NCI-H524 (cell line): ENCODE results near the gene COX5B.
"Not testable (repeated sequence)": the region's sequence is repeated elsewhere in the genome, so short reads cannot be mapped to it uniquely, and the experiment has no call there.

Experiments used
- DNase-seq, 2 experiments: peaks; one replicate each; lab custom pipeline; 2025; lab: John Stamatoyannopoulos, UW

COX5B gene

GRCh38 chr2:97654309-97654708, 8.4 kb downstream of the COX5B start:
- DNase-seq: no peak

DNA sequence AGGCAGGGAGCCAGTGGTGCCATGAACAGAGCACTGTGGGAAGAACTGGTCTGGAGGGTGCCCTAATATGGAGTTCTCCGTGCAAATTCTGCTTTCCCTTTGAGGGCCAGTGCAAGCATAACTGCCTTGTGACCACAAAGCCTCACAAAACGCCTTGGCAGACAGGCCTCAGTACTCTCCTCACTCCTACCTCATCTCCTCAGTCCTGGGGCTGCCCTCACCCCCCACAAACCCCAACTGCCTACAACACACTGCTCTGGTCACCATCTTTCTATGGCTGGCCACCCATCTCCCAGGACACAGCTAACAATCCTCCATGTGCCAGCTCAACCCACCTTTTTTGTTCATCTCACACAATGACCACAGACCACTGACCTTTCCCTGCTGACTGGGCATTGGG, 8.9 kb downstream of the COX5B start:
- DNase-seq: no peak

- DNase-seq: no peak
These were observed 10.4 kb downstream of the COX5B start for GRCh38 chr2:97656129-97656755.

DNA sequence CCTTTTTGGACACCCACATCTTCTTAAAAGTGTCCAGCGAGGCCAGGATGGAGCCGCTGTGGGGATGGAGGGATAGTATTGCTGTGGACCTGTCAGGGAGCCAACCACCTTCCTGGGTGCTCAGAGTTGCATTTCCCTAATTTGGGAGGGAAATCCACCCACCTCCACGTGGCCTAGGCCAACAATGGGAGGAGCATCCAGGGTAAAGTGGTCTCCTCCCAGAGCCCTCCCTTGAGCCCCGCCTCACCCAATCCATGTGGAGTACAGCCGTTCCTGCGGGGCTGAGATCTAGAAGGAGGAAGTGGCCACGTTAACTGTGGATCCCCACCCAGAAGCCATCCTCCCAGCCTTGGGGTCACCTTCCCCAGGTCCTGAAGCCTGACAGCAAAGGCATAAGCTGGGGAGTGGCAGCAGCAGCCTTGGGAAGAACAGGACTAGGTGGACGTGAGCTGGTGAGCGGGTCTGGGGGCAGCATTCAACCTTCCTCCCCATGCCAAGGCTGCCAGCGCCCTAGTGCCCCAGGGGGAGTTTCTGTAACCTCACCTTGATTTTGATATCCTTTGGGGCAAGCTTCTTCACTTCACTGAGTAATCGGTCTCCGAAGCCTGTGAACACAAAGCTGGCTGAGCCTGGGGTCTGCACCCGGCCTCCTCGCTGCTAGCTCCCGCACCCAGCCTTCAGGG, 11.2 kb downstream of the COX5B start:
- no peak for DNase-seq

DNA sequence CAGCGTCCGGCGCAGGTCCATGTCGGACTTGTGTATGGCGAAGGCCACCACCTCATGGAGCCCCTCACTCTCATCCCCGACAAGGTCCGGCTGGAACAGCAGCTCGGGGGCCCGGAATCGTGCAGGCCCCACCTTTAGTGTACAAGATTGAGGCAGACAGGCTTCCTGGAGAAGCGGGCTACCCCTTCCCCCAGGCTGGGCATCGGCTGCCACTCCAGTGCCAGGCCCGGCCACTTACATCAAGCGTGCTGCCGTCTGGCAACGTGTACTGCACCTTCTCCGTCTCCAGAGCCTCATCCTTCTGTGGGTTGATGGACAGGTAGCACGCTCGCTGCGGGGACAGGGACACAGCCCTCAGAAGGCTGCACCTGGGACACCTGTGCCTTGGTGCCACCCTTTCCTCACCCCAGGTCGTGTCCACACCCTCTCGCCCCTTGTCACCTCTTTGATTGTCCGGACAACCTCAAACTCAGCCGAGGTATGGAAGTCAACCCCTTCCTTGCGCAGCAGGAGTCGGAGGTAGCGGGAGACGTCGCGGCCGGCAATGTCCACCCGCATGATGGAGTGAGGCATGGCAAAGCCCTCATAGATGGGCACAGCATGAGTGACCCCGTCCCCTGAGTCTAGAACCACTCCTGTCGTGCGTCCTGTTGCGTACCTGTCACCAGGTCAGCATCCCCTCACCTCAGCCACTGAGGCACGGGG, 12.3 kb downstream of the COX5B start:
- no peak for DNase-seq

DNA sequence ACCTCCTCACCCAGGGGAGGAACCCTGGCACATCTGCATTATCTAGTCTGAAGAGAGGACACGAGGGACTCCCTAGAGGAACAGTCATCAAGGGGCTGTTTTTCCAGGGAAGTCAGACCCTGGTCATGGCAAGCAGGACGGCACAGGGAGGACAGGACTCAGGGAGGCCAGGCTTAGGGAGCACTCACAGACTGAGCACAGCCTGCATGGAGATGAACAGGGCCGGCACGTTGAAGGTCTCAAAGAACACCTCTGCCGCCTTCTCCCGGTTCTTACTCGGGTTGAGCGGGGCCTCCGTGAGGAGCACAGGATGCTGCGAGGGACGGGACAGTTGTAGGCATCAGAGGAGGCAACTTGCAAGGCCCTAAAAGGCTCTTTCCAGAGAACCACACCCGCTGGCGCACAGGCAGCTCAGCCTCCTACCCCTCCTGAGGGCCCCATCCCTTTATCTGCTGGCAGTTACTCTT, 12.9 kb downstream of the COX5B start:
- no peak for DNase-seq

DNA sequence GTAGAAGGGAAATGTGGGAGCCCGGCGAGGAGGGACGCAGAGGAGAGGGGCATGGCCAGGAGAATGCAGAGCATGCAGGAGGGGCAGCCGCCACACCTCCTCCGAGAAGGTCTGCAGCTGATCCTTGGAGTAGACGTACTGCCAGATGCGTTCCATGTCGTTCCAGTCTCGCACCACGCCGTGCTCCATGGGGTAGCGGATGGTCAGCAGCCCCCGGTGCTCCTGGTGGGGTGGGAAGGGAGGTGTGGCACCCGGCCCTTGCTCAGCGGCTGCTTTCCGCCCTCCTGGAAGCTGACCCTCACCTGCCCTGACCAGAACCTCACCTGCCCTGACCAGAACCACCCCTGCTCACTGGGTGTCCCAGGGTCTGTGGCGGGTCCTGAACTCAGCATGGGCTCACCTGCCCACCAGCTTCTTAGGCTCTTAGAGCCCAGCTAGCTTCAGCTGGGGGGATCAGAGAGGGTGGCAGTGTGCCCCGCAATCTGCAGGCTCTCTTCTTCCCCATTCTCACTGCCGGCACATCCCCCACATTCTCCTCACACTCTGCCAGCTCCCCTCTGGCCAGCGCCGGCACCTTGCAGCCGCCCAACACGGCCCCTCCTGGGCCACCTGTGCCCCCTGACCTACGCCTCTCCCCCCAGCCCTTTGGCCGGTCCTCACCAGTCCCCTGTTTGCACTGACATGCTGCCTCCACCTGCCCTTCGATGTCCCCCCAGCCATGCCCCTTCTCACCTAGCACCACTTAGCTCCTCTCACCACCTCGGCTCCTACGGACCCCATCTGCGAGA, 13.6 kb downstream of the COX5B start:
- DNase-seq: no peak

- no peak for DNase-seq
These were observed 14.3 kb downstream of the COX5B start for GRCh38 chr2:97660044-97660774.

DNA sequence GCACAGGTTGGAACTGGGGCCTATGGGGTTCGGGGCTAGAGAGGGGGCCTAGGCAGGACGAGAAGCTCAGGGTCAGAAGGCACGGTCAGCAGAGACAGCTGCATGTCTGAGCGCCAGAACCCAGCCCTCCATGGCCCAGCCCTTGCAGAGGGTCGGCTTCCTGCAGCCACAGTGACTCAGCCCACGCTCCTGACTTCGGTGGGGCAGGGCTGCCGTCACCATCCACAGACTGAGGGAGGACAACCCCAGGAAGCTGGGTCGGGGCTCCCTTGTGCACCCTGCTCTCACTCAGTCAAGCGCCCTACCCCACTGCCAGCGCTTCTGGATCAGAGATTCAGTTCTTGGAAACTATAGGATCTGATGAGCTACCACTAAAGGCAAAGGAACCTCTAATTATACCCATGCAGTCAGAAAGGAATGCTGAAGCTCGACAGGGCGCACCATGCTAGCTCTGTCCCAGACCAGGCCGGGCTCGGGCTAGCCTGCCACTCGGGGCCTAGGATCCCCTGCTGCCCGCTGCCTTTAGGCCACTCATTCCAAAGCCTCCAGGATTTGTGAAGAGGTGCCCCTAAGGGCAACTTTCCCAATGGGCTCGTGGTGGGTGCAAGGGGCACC, 15.0 kb downstream of the COX5B start:
- no peak for DNase-seq

DNA sequence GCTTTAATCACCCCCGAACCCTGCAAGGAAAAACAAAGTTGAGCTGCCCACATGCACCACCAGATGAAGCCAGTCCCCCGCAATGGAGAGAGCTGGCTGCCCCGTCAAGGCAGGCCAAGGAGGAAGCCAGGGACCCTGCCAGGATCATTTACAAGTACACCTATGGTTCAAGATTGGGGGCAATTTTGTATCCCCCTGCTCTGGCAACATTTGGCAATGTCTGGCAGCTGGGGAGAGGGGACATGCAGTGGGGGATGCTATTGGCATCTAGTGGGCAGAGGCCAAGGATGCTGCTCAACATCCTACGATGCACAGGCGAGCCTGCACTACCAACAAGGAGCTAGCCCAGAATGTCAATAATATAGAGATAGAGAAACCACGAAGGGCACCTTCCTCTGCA, 16.1 kb downstream of the COX5B start:
- DNase-seq: no peak

GRCh38 chr2:97662386-97662894, 16.6 kb downstream of the COX5B start:
- peak in 1 of 2 experiments; percentile 10 for DNase-seq

DNA sequence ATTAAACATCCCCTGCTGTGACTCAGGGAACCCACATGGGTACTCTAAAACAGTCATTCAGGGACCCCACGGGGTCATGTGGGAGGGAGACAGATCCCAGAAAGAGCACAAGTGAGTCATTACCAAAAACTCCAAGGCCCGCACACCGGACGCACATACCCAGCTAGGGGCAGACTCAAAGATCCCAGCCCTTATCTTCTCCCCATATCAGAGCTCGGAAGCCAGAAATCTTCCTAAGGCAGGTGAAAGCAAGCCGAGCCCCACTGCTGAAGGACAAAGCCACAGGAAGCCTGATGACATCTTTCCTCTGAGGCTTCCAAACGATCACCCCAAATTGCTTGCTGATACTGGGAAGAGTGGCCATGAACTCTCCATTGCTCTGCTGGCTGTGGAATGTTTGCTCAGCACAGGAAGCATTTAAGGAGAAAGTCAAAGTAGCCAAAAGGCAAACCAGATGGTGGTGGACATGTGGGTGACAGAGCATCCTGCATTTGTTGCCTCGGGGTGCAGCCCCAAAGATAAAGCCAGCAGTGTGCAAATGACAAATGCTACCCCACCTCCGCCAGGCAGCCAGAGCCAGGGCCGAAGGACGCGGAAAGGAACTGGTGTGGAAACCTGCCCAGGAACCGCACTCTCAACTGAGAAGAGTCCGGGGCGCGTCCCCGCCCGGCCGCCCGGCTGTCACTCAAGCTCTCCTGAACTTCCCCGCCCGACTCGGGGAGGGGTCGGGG, 17.2 kb downstream of the COX5B start:
- DNase-seq: peak in 1 of 2 experiments; percentile 61

DNA sequence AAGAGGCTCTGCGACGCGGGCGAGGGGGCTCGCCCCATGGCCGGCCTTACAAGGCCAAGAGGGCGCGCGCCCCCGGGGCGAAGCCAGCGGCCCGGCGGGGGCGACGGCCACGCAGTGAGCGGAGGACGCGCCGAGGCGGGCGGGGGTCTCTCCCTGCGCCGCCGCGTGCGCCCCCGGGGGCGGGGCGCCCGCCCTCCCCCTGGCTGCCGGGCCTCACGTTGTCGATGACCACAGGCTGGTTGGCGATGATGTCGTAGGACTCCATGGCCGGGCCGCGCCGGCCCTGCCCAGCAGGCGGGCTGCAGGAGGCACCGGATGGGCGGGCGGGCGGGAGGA, 17.7 kb downstream of the COX5B start:
- peak in 1 of 2 experiments; percentile 34 for DNase-seq

DNA sequence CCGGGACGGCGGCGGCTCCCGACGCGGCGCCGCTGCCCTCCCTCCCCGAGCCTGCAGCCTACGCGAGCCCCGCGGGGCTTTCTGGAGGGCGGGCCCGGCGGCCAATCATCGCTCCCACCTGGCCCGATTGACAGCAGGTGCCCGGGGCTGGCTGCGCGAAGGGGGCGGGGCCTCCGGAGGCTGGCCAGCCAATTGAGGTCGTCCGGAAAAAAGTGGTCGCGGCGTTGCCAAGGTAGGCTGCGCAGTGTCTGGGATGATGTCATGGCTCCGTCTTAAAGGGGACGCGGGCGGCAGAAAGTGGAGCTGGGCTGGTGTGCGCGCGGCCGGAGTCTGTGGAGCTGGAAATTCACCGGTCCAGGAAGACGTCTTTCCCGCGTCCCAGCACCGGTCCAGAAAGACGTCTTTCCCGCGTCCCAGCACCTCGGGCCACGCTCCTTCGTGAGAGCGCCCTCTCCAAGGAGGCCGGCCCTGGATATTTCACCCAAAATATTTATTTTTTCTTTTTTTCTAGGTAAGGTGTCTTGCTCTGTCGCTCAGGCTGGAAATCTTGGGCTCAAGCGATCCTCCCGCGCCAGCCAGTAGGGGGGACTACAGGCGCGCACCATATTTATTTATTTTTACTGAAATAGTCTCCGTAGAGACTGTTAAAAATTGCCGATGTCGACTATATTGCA, 18.2 kb downstream of the COX5B start, which contains the start of gene ACTR1B:
TSS of gene ACTR1B (minus strand) at position 83 of the 674 bp plus-strand sequence. CDS start 154 bp downstream, outside the sequence.
- peak; percentile 97 for DNase-seq

DNA sequence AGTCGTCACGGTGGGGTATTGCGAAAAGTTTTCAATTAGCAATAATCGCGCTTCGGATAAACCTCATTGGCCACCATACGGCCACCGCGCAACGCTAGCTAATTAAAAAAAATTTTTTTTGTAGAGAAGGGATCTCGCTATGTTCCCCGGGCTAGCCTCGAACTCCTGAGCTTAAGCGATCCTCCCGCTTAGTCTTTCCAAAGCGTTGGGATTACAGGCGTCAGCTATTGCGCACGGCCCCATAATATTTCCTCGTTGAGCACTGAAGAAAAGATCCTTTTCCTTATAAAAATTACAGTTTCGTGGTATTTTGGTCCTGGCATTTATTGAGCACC, 18.7 kb downstream of the COX5B start:
- DNase-seq: peak in 1 of 2 experiments; percentile 43

DNA sequence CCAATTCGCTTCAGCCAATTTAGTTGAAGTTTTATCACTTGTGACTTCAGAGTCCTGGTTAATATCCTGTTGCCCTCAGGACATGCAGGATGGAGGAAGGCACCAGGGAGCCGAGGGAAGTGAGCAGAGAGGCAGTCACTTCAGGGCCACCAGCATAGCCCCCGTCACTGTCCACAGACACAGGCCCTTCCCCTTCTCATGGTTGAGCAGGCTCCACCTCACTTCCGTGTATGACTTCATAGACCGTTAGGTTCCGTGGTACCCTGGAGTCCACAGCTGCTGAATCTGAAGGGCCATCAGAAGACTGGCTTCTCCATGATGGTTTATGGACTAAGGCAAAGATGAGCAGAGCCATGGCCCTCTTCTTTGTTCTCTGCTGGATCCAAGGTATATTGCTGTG, 23.6 kb downstream of the COX5B start, which contains the start of gene C2orf92:
TSS of gene C2orf92 (plus strand) at position 266 of the 400 bp plus-strand sequence. CDS start at position 342, 76 bp downstream.
- DNase-seq: no peak

DNA sequence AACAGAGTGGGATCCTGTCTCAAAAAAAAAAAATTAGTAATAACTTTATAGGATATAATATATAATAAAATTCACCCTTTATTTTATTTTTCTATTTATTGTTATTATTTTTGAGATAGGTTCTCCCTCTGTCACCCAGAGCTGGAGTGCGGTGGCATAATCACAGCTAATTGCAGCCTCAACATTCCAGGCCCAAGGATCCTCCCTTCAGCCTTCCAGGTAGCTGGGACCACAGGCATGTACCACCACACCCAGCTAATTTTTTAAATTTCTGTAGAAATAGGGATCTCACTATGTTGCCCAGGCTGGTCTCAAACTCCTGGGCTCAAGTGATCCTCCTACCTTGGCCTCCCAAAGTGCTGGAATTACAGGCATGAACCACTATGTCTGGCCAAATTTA, 24.6 kb downstream of the COX5B start:
- no peak for DNase-seq

DNA sequence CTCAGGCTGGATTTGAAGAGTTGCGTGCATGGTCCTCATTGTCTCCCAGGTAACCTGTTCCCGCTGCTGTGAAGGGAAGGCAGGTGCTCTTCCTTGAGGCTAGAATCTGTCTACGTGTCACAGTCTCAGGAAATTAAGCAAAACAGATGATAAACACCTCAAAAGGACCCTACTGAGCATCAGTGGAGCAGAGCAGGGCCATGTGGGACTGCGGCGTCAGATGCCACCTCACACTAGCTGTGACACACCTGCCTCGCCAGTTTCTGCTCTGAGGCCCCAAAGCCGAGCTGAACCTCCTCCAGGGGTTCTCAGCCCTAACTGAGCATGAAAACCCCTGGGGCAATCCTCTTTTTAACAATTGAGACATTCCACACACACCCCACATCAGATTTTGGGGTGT, 25.7 kb downstream of the COX5B start:
- DNase-seq: no peak

DNA sequence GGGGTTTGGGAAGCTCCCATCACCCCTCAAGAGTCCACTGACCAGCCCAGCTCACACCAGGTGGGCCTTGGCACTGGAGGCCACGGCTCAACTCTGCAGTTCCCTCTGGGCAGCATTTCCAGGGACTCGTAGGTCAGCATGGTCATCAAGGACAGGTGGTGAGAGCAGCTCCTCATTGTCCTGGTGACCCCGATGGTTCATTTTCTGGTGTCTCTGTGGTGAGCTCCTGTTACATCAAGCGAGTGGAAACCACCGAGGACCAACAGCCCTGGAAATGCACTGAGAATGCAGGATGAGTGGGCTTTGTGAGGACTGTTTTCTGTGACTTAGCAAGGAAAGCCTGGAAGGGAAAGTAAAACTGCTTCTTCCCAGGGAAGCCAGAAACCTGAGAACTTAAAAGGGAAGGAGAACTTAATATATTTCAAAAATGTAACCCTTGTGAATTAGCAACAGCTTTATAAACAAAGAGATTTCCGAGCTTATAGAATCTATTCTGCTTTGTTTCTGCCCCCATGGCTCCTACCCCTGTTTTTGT, 26.8 kb downstream of the COX5B start:
- DNase-seq: not testable (repeated sequence)
